A549 (cell line): Measurements from ENCODE around the gene MAZ. TPM values are rescaled to one million over a fixed set of nuclear protein-coding genes. Genes with fewer than 3 reads are reported as not detected.

Source experiments
- ATAC-seq, 2 experiments: fragments of 200-7000 bp in 1 of 2; fragments of >200 bp in 1 of 2; cut with Nextera tagmentation in 1 of 2; cut with Tn5 transposase in 1 of 2; 3 replicates each; pipeline versions ENCODE4 v1.8.0 to v1.9.1; 2018 to 2020; ENCODE audit warnings: mild to moderate bottlenecking in 1 of 2, moderate library complexity in 1 of 2
- CTCF ChIA-PET: fragments of 300-600 bp; sonication (Branson Sonifier 250); formaldehyde crosslinking; extraction: SDS; loops from one replicate; lab custom pipeline; 2021; ENCODE audit warnings: antibody characterized with exemption, inconsistent platforms; lab: Yijun Ruan, JAX
- POLR2A ChIA-PET: fragments of 350-600 bp; formaldehyde crosslinking; extraction: SDS; loops from one replicate; lab custom pipeline; 2021; ENCODE audit warnings: antibody characterized with exemption, inconsistent platforms; lab: Yijun Ruan, JAX
- DNase-seq, 2 experiments: peaks; one replicate each; pipeline versions ENCODE4 v3.0.0 to v3.0.0-alpha.2; 2011 to 2016; ENCODE audit warnings: low read depth in 1 of 2, low spot score in 1 of 2
- FAIRE-seq: peaks from 2 replicates; lab custom pipeline; 2011; peaks lifted over from hg19 to GRCh38; lab: Jason Lieb, UNC
- H3K27ac ChIP-seq, 2 experiments: fragments of >200 bp; sonication (Bioruptor Twin); formaldehyde crosslinking; 3 replicates each; pipeline ENCODE4 v1.5.1; 2016 to 2017
- H3K4me1 ChIP-seq: fragments of >200 bp; sonication (Bioruptor Twin); formaldehyde crosslinking; 3 replicates; pipeline ENCODE4 v1.6.1; 2016
- H3K4me2 ChIP-seq: fragments of >200 bp; sonication (Bioruptor Twin); formaldehyde crosslinking; 3 replicates; pipeline ENCODE4 v1.6.1; 2016
- H3K4me3 ChIP-seq: fragments of >200 bp; sonication (Bioruptor Twin); formaldehyde crosslinking; 3 replicates; pipeline ENCODE4 v1.5.1; 2016
- H3K9me3 ChIP-seq: fragments of >200 bp; sonication (Bioruptor Twin); formaldehyde crosslinking; 3 replicates; pipeline ENCODE4 v1.6.1; 2016
- BHLHE40 ChIP-seq: IDR thresholded peaks from 2 replicates; pipeline ENCODE4 v1.6.1; 2012; ENCODE audit warnings: low read depth, low read length, inconsistent platforms
- CBX2 ChIP-seq: fragments of 200-600 bp; sonication (generic); IDR thresholded peaks from 2 replicates; pipeline ENCODE4 v1.6.1; 2016; ENCODE audit warnings: low read depth, mild to moderate bottlenecking, borderline replicate concordance
- CHD4 ChIP-seq: fragments of 200-600 bp; sonication (generic); IDR thresholded peaks from 2 replicates; pipeline ENCODE4 v1.6.1; 2016; ENCODE audit warnings: antibody characterized with exemption, mild to moderate bottlenecking, borderline replicate concordance
- EP300 ChIP-seq, 2 experiments: fragments of >200 bp; sonication (Bioruptor Twin); formaldehyde crosslinking; IDR thresholded peaks; 2 replicates in 1 of 2; 3 replicates in 1 of 2; pipeline ENCODE4 v1.6.1; 2016 to 2017
- FOXS1 ChIP-seq: fragments of 250-450 bp; sonication (Bioruptor Pico); IDR thresholded peaks from 2 replicates; pipeline ENCODE4 v1.5.0; 2020; ENCODE audit warnings: mild to moderate bottlenecking, moderate library complexity
- HEYL ChIP-seq: fragments of 250-450 bp; sonication (Bioruptor Pico); IDR thresholded peaks from 2 replicates; pipeline ENCODE4 v1.8.0; 2021; ENCODE audit warnings: mild to moderate bottlenecking, moderate library complexity
- PHF8 ChIP-seq: fragments of 200-600 bp; sonication (generic); IDR thresholded peaks from 2 replicates; pipeline ENCODE4 v1.6.1; 2016; ENCODE audit warnings: low read depth, mild to moderate bottlenecking, antibody characterized with exemption, moderate library complexity, borderline replicate concordance
- TP53 ChIP-seq: fragments of 250-450 bp; sonication (Bioruptor Pico); IDR thresholded peaks from 2 replicates; pipeline ENCODE4 v1.5.0; 2021; ENCODE audit warnings: mild to moderate bottlenecking, moderate library complexity
- ZSCAN20 ChIP-seq: fragments of 250-450 bp; sonication (Bioruptor Pico); IDR thresholded peaks from 2 replicates; pipeline ENCODE4 v1.8.0; 2022; ENCODE audit warnings: mild to moderate bottlenecking, moderate library complexity
- WGBS: methylation state at CpG from one replicate; pipeline ENCODE4 v1.1.6; 2017; ENCODE audit errors: missing lambda C conversion rate; 5-methylcytosine and 5-hydroxymethylcytosine counted together
- polyA plus RNA-seq, 4 experiments: library from polyadenylated mRNA; depleted of rRNA in 3 of 4; stranded (reverse); fragments of >200 nt; fragmentation: RNase III in 1 of 4; extraction: RNeasy Plus Mini Kit Qiagen cat#74134 plus additional on column Dnase treatment in 1 of 4; gene quantifications; 2 replicates in 3 of 4; 3 replicates in 1 of 4; pipeline ENCODE4 v1.2.3, GENCODE V29; 2011 to 2017
- small RNA-seq, 6 experiments: library from RNA; depleted of rRNA; stranded (forward); fragments of <200 nt; gene quantifications; one replicate each; pipeline ENCODE3, GENCODE V24; 2012
- TF ChIP-seq, protein P1 (sequence below): fragments of >200 bp; sonication (Bioruptor Twin); formaldehyde crosslinking; IDR thresholded peaks from 3 replicates; pipeline ENCODE4 v1.5.1; 2016

The MAZ gene
- polyA plus RNA-seq, 2 of the 4 experiments (the other 2 are of a cell fraction) = 79.6 to 231 TPM

DNA sequence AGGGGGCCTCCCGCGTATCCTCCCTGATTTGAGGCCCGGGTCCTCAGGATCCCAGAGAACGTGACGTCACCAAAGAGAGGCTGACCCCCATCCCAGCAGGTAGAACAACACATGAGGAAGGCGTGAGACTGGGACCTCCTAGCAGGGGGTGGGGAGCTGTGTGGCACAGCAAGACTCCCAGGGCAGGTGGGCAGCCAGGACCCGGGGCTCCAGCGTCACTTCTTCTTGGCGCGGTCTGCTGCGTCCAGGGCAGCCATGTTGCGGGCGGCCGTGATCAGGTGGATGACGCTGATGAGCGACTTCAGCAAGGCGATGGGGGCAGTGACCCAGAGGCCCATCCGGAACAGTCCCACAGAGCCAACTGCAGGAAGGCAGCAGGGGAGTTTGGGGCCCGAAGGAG lies 52.6 kb downstream of the MAZ start:
- WGBS = 91% methylated on average over 16 of the region's 19 CpGs
- H3K4me2 ChIP-seq = no peak overlapping the region
- no peak for FAIRE-seq
- no peaks in the 10 kb centered on the region for H3K9me3 ChIP-seq
- peaks cover 15% of the 10 kb centered on the region for H3K4me1 ChIP-seq
- H3K27ac ChIP-seq = no peak overlapping the region
- no peak for DNase-seq
- ATAC-seq = no peak
- ChIA-PET CTCF (interaction anchor here (1.1 to 6.0 kb wide), 2 partner anchors 10 to 17 kb away, joined by 3 to 40 read pairs; no protein-coding TSS in a partner anchor), POLR2A (no interaction called here)
- H3K4me3 ChIP-seq = no peak overlapping the region
- no peak for TF ChIP-seq PHF8

- FAIRE-seq = no peak
- Histone ChIP-seq H3K9me3 (no peaks in the 10 kb centered on the region), H3K4me3 (no peak overlapping the region), H3K4me2 (no peak overlapping the region), H3K27ac (no peak overlapping the region), H3K4me1 (peaks cover 15% of the 10 kb centered on the region)
- no peak for DNase-seq
- 92% methylated on average over 9 of the region's 9 CpGs for WGBS
- TF ChIP-seq CBX2 (no peak), ZSCAN20 (CRISPR knock-in tag) (no peak), BHLHE40 (no peak), FOXS1 (no peak), EP300 (IDR thresholded peaks at IDR 0.05) (no peak), TP53 (CRISPR knock-in tag) (no peak), HEYL (CRISPR knock-in tag) (no peak), CHD4 (no peak)
- TF ChIP-seq, protein P1, sequence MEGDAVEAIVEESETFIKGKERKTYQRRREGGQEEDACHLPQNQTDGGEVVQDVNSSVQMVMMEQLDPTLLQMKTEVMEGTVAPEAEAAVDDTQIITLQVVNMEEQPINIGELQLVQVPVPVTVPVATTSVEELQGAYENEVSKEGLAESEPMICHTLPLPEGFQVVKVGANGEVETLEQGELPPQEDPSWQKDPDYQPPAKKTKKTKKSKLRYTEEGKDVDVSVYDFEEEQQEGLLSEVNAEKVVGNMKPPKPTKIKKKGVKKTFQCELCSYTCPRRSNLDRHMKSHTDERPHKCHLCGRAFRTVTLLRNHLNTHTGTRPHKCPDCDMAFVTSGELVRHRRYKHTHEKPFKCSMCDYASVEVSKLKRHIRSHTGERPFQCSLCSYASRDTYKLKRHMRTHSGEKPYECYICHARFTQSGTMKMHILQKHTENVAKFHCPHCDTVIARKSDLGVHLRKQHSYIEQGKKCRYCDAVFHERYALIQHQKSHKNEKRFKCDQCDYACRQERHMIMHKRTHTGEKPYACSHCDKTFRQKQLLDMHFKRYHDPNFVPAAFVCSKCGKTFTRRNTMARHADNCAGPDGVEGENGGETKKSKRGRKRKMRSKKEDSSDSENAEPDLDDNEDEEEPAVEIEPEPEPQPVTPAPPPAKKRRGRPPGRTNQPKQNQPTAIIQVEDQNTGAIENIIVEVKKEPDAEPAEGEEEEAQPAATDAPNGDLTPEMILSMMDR = no peak
- ATAC-seq = no peak
- POLR2A ChIA-PET = no interaction called here
- CTCF ChIA-PET = interaction anchor here (0.6 to 6.0 kb wide), 4 partner anchors 12 to 171 kb away, joined by 3 to 40 read pairs (median 4); no protein-coding TSS in a partner anchor
Measured at GRCh38 chr16:29860218-29860617, 53.9 kb downstream of the MAZ start.

Small RNA genes lying within 50 kb of the gene (small RNA-seq; reads per million reads assigned to genes)
- gene AC009133.6 (0 reads per million in 6 experiments), gene AC120114.4 (0 reads per million in 6 experiments)

Other genes starting within 250 kb of the MAZ start
- gene SPN, start 143.3 kb upstream of the MAZ start, polyA plus RNA-seq (2011; rRNA removed) = not detected in 2 replicates
- gene SPN, start 143.3 kb upstream of the MAZ start, polyA plus RNA-seq (2017; fragmentation: RNase III; extraction: RNeasy Plus Mini Kit Qiagen cat#74134 plus additional on column Dnase treatment) = 0.03 TPM in 2 of 3 replicates, not detected in the other
- gene QPRT, start 127.3 kb upstream of the MAZ start, polyA plus RNA-seq (2011; rRNA removed) = 1.9 and 2.1 TPM in 2 replicates
- gene QPRT, start 127.3 kb upstream of the MAZ start, polyA plus RNA-seq (2017; fragmentation: RNase III; extraction: RNeasy Plus Mini Kit Qiagen cat#74134 plus additional on column Dnase treatment) = 1.4 to 2.2 TPM (median 1.7 TPM) in 3 replicates
- gene C16orf54, start 60.5 kb upstream of the MAZ start, polyA plus RNA-seq (2011; rRNA removed) = not detected in 2 replicates
- not detected in 3 replicates for gene C16orf54, start 60.5 kb upstream of the MAZ start, polyA plus RNA-seq (2017; fragmentation: RNase III; extraction: RNeasy Plus Mini Kit Qiagen cat#74134 plus additional on column Dnase treatment)
- not detected in 2 replicates for gene ZG16, start 28.3 kb upstream of the MAZ start, polyA plus RNA-seq (2011; rRNA removed)
- gene ZG16, start 28.3 kb upstream of the MAZ start, polyA plus RNA-seq (2017; fragmentation: RNase III; extraction: RNeasy Plus Mini Kit Qiagen cat#74134 plus additional on column Dnase treatment) = not detected in 3 replicates
- gene KIF22, start 15.8 kb upstream of the MAZ start, polyA plus RNA-seq (2011; rRNA removed) = 64.3 and 85.9 TPM in 2 replicates
- gene KIF22, start 15.8 kb upstream of the MAZ start, polyA plus RNA-seq (2017; fragmentation: RNase III; extraction: RNeasy Plus Mini Kit Qiagen cat#74134 plus additional on column Dnase treatment) = 70.0 to 73.7 TPM (median 72.6 TPM) in 3 replicates
- 0.25 and 0.34 TPM in 2 replicates for gene PRRT2, start 5.7 kb downstream of the MAZ start, polyA plus RNA-seq (2011; rRNA removed)
- 0.34 to 0.55 TPM (median 0.44 TPM) in 3 replicates for gene PRRT2, start 5.7 kb downstream of the MAZ start, polyA plus RNA-seq (2017; fragmentation: RNase III; extraction: RNeasy Plus Mini Kit Qiagen cat#74134 plus additional on column Dnase treatment)
- gene PAGR1, start 9.6 kb downstream of the MAZ start, polyA plus RNA-seq (2011; rRNA removed) = 18.9 and 26.7 TPM in 2 replicates
- gene PAGR1, start 9.6 kb downstream of the MAZ start, polyA plus RNA-seq (2017; fragmentation: RNase III; extraction: RNeasy Plus Mini Kit Qiagen cat#74134 plus additional on column Dnase treatment) = 41.0 to 44.5 TPM (median 43.1 TPM) in 3 replicates
- gene MVP, start 13.9 kb downstream of the MAZ start, polyA plus RNA-seq (2011; rRNA removed) = 73.3 and 87.7 TPM in 2 replicates
- gene MVP, start 13.9 kb downstream of the MAZ start, polyA plus RNA-seq (2017; fragmentation: RNase III; extraction: RNeasy Plus Mini Kit Qiagen cat#74134 plus additional on column Dnase treatment) = 86.2 to 109 TPM (median 106 TPM) in 3 replicates
- gene CDIPT, start 56.7 kb downstream of the MAZ start, polyA plus RNA-seq (2011; rRNA removed) = 64.0 and 84.3 TPM in 2 replicates
- 60.3 to 72.1 TPM (median 71.2 TPM) in 3 replicates for gene CDIPT, start 56.7 kb downstream of the MAZ start, polyA plus RNA-seq (2017; fragmentation: RNase III; extraction: RNeasy Plus Mini Kit Qiagen cat#74134 plus additional on column Dnase treatment)
- gene SEZ6L2, start 93.0 kb downstream of the MAZ start, polyA plus RNA-seq (2011; rRNA removed) = 4.3 and 5.1 TPM in 2 replicates
- gene SEZ6L2, start 93.0 kb downstream of the MAZ start, polyA plus RNA-seq (2017; fragmentation: RNase III; extraction: RNeasy Plus Mini Kit Qiagen cat#74134 plus additional on column Dnase treatment) = 9.0 to 12.6 TPM (median 11.4 TPM) in 3 replicates
- gene ASPHD1, start 94.0 kb downstream of the MAZ start, polyA plus RNA-seq (2011; rRNA removed) = 3.7 and 4.6 TPM in 2 replicates
- gene ASPHD1, start 94.0 kb downstream of the MAZ start, polyA plus RNA-seq (2017; fragmentation: RNase III; extraction: RNeasy Plus Mini Kit Qiagen cat#74134 plus additional on column Dnase treatment) = 20.6 to 22.2 TPM (median 21.6 TPM) in 3 replicates
- 14.6 and 15.3 TPM in 2 replicates for gene KCTD13, start 119.7 kb downstream of the MAZ start, polyA plus RNA-seq (2011; rRNA removed)
- 11.9 to 13.3 TPM (median 12.7 TPM) in 3 replicates for gene KCTD13, start 119.7 kb downstream of the MAZ start, polyA plus RNA-seq (2017; fragmentation: RNase III; extraction: RNeasy Plus Mini Kit Qiagen cat#74134 plus additional on column Dnase treatment)
- gene TMEM219, start 155.6 kb downstream of the MAZ start, polyA plus RNA-seq (2011; rRNA removed) = 65.1 and 82.5 TPM in 2 replicates
- gene TMEM219, start 155.6 kb downstream of the MAZ start, polyA plus RNA-seq (2017; fragmentation: RNase III; extraction: RNeasy Plus Mini Kit Qiagen cat#74134 plus additional on column Dnase treatment) = 68.1 to 77.2 TPM (median 74.4 TPM) in 3 replicates
- gene TAOK2, start 167.3 kb downstream of the MAZ start, polyA plus RNA-seq (2011; rRNA removed) = 13.7 TPM in 2 replicates
- gene TAOK2, start 167.3 kb downstream of the MAZ start, polyA plus RNA-seq (2017; fragmentation: RNase III; extraction: RNeasy Plus Mini Kit Qiagen cat#74134 plus additional on column Dnase treatment) = 28.2 to 30.8 TPM (median 30.7 TPM) in 3 replicates
- 11.5 and 13.5 TPM in 2 replicates for gene HIRIP3, start 189.1 kb downstream of the MAZ start, polyA plus RNA-seq (2011; rRNA removed)
- gene HIRIP3, start 189.1 kb downstream of the MAZ start, polyA plus RNA-seq (2017; fragmentation: RNase III; extraction: RNeasy Plus Mini Kit Qiagen cat#74134 plus additional on column Dnase treatment) = 16.7 to 19.5 TPM (median 17.0 TPM) in 3 replicates
- gene INO80E, start 189.7 kb downstream of the MAZ start, polyA plus RNA-seq (2011; rRNA removed) = 33.1 and 41.3 TPM in 2 replicates
- gene INO80E, start 189.7 kb downstream of the MAZ start, polyA plus RNA-seq (2017; fragmentation: RNase III; extraction: RNeasy Plus Mini Kit Qiagen cat#74134 plus additional on column Dnase treatment) = 85.4 to 94.2 TPM (median 89.0 TPM) in 3 replicates
- 2.5 and 3.4 TPM in 2 replicates for gene DOC2A, start 204.5 kb downstream of the MAZ start, polyA plus RNA-seq (2011; rRNA removed)
- gene DOC2A, start 204.5 kb downstream of the MAZ start, polyA plus RNA-seq (2017; fragmentation: RNase III; extraction: RNeasy Plus Mini Kit Qiagen cat#74134 plus additional on column Dnase treatment) = 4.6 to 6.7 TPM (median 5.5 TPM) in 3 replicates
- not detected in 2 replicates for gene C16orf92, start 216.7 kb downstream of the MAZ start, polyA plus RNA-seq (2011; rRNA removed)
- gene C16orf92, start 216.7 kb downstream of the MAZ start, polyA plus RNA-seq (2017; fragmentation: RNase III; extraction: RNeasy Plus Mini Kit Qiagen cat#74134 plus additional on column Dnase treatment) = not detected in 3 replicates
- 0.16 and 0.30 TPM in 2 replicates for gene TLCD3B, start 224.7 kb downstream of the MAZ start, polyA plus RNA-seq (2011; rRNA removed)
- gene TLCD3B, start 224.7 kb downstream of the MAZ start, polyA plus RNA-seq (2017; fragmentation: RNase III; extraction: RNeasy Plus Mini Kit Qiagen cat#74134 plus additional on column Dnase treatment) = 0.35 to 0.71 TPM (median 0.68 TPM) in 3 replicates